HG02943 (cell line): ENCODE results near the gene NUMA1.

ENCODE experiments used
- ATAC-seq: cut with Tn5 transposase; IDR thresholded peaks from one replicate; pipeline ENCODE4 v1.9.1; 2021; ENCODE audit warnings: mild to moderate bottlenecking, low read depth, moderate library complexity; ENCODE audit not compliant: unreplicated experiment

The NUMA1 gene

DNA sequence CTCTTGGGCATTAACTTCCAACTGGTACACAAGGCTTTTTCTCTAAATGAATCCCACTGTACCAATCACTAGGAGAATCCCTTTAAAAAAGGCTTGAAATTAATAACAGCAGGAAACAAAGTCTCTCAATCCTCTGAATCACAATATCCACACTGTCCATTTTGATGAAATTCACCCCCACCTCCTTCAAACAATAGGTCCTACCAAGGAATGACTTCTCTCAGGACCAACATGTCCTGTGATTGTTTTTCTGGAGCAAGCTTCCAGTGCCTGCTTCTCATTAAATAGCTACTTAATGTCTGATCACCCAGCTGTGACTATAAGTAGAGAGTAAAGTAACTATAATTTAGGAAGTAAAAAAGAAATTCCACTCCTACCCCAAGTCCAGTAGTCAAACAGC lies 13.1 kb downstream of the NUMA1 start:
- ATAC-seq: no peak

- ATAC-seq: no peak
These were observed 13.5 kb downstream of the NUMA1 start for GRCh38 chr11:72066855-72067254.

- ATAC-seq: no peak
These were observed 18.5 kb downstream of the NUMA1 start for GRCh38 chr11:72061739-72062396.

GRCh38 chr11:72058416-72059034 lies 21.8 kb downstream of the NUMA1 start:
- no peak for ATAC-seq

DNA sequence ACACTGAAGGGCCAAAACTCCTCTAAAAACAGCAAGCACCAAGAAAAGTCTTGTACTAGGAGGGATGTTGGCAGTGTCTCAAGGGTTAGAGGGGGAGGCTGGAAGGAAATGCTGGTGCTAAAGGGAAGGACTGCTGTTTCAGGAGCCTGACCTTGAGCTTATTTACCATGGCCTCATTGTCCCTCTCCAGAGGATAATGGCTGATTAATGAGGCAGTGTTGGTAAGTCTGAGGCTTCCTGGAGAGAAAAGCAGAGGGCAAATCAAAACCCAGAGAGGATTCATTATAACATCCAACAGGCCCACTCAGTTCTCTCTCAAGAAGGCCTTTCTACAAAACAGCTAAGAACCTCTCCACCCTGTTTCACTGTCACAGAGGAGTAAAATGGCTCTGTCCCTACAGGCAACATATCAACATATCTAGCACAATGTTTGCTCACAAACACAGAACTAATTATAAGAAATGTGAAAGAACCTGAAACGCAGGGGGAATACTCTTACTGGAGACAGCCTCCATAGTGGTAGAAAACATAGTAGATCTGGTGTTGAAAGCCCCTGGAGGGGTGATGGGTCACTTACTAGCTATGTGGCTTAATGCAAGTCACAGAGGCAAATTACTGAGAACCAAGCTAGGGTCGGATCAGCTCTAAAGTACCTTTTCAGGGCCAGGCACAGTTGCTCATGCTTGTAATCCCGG lies 31.4 kb downstream of the NUMA1 start:
- no peak for ATAC-seq

- no peak for ATAC-seq
These were observed 34.5 kb downstream of the NUMA1 start for GRCh38 chr11:72045849-72046248.

GRCh38 chr11:72042064-72042745 lies 38.1 kb downstream of the NUMA1 start:
- ATAC-seq: no peak

- ATAC-seq: no peak
These were observed 38.8 kb downstream of the NUMA1 start for GRCh38 chr11:72041364-72042063.

DNA sequence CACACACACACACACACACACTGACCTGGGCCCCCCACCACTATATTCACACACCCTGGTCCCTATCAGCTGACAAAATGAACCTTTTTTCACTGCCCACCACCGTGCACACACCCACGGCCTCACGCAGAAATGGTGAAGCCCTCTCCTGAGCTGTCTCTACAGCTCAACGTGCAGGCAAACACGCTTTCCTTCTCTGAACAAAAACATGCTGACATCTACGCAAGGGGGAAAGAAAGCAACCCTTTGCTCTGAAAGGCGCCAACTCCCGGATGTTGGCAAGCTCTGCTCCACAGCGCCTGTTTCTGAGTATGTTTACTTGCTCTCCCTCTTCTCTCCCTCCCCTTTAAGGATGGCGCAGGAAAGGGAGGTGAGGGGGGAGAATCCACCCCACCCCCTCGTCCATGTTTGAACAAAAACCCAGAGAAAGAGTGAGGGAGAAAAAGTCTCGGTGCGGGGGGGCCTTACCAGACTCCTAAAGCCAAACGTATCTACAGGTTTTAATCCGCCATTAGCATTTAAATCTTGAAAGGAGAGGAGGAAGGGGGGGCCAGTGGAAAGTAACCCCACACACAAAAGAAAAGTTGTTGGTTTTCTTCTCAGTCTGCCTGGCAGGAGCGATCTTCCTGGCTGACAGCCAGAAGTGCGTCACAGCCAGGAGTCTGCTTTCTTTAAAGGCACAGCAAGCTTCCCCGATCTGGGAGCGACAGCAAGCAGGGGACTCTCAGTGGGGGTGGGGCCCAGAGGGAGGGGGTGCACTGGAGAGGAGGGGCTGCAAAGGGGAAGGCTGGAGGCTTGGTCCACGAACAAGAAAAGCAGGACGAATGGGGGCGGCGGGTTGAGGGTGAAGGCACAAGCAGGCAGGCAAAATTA lies 39.6 kb downstream of the NUMA1 start:
- no peak for ATAC-seq

DNA sequence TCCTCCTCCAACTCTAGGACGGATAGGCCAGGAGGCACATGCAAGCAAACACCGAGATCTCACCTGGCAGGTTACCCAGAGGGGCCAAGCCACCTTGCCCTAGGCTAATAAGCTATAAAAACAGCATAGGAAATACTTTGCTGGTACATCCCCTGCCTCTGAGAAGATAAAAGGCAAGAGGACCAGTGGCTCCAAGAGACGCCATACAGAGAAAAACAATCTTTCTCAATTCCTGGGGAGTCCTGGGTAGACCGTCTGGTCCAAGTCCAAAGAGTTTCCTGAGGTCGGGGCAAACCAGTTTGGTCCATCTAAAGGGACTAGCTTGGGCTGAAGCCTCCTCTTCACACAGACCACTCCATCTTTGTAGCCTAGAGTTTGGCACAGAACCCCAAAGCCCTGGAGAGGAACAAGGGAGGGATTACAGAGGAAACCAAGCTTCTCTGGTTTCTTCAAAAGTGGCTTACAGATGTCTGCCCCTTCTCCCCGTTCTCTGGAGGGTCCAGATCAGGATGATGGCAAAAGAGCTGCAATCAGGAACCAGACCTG lies 40.4 kb downstream of the NUMA1 start:
- no peak for ATAC-seq

DNA sequence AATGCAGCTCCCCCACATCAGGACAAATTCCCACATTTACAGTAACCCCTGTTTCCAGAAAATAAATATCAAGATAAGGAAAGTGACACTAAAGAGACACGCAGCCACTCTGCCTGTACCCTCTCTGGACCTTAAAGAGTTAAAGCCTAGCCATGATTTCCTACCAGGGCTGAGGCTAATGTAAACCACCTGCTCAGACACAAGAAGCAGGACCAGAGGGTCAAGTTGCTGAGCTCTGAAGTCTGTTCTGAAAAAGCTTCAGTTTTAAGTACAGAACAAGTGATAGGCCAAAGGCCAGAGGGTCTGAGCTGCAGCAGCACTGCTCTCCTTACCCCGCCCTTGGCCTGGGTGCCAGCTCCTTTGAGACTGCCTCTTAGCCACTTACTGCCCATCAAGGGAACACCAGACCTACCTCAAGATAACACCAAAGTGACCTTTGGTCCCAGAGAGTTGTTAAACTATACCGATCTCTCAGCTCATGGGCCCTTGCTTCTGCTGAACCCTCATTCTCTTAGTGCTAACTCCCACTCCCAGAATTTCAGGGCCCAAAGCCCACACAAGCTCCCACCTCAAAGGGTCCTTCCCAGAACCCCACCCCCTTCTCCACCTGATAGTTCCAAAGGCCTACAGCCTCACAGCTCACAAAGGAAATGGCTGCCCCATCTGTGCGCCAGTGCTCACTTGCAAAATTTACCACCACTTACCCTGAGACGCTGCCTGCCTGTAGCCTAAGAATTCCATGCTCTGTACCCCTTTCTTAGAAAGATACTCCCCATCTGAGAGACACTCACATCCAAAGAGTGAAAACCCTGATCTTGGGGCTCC lies 41.1 kb downstream of the NUMA1 start:
- no peak for ATAC-seq

GRCh38 chr11:72038491-72038890 lies 41.9 kb downstream of the NUMA1 start:
- no peak for ATAC-seq

- no peak for ATAC-seq
These were observed 42.6 kb downstream of the NUMA1 start for GRCh38 chr11:72037554-72038311.

GRCh38 chr11:72036687-72037086 lies 43.7 kb downstream of the NUMA1 start:
- no peak for ATAC-seq

- ATAC-seq: no peak
These were observed 49.8 kb downstream of the NUMA1 start for GRCh38 chr11:72030472-72031045.

DNA sequence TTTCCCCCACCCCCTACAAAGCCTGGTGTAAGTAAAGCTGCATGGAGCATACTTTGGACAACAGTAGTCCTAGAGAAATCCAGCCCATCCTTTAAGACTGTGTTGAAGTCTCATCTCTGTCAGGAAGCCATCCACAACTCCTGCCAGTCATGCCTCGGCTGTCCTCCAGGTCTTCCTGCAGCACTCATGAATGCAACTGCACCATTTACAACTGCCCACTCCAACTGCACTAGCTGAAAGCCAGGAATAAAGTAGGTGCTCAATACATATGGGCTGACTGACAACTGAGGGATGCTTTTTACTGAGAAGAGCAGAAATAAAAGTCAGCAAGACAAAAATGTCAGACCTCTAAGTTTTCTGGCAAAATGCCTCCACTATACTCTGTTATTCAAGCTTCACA lies 54.3 kb downstream of the NUMA1 start:
- no peak for ATAC-seq

- ATAC-seq: no peak
These were observed 56.1 kb downstream of the NUMA1 start for GRCh38 chr11:72024069-72024754.
